CD14-positive monocyte (primary cell): ENCODE measurements around the gene RAI1. TPM values are rescaled to one million over a fixed set of nuclear protein-coding genes. Genes with fewer than 3 reads are reported as not detected.

Source experiments
- DNase-seq, 3 donors: peaks; one replicate each; pipeline ENCODE4 v3.0.0-alpha.2; 2011 to 2022
- H2AFZ ChIP-seq: 2 replicates; pipeline ENCODE4 v1.6.0; 2012; ENCODE audit warnings: mild to moderate bottlenecking, low read depth, low read length, inconsistent platforms; ENCODE audit not compliant: insufficient read depth, poor library complexity, severe bottlenecking
- H3K27ac ChIP-seq, 2 donors: 1 replicate in 1 of 2; 2 replicates in 1 of 2; pipeline ENCODE4 v1.5.1; 2012 to 2013; ENCODE audit warnings: low read length in 2 of 2, control low read depth in 1 of 2, inconsistent platforms in 1 of 2, low read depth in 1 of 2, mild to moderate bottlenecking in 1 of 2
- H3K27me3 ChIP-seq, 2 donors: one replicate each; pipeline versions ENCODE4 v1.6.0 to v1.6.1; 2011 to 2013; ENCODE audit warnings: low read length in 2 of 2; ENCODE audit not compliant: control insufficient read depth in 2 of 2, insufficient read depth in 2 of 2
- H3K36me3 ChIP-seq, 2 donors: replicated peaks in 1 of 2; 1 replicate in 1 of 2; 2 replicates in 1 of 2; pipeline versions ENCODE4 v1.5.1 to v1.6.1; 2012 to 2013; ENCODE audit warnings: low read length in 2 of 2, control low read depth in 1 of 2, inconsistent platforms in 1 of 2, mild to moderate bottlenecking in 1 of 2; ENCODE audit not compliant: insufficient read depth in 2 of 2, control insufficient read depth in 1 of 2
- H3K4me1 ChIP-seq, 2 donors: 1 replicate in 1 of 2; 2 replicates in 1 of 2; pipeline versions ENCODE4 v1.5.1 to v1.6.1; 2012 to 2013; ENCODE audit warnings: low read length in 2 of 2, control low read depth in 1 of 2, inconsistent platforms in 1 of 2, mild to moderate bottlenecking in 1 of 2, moderate library complexity in 1 of 2; ENCODE audit not compliant: insufficient read depth in 2 of 2, control insufficient read depth in 1 of 2
- H3K4me2 ChIP-seq: replicated peaks from 2 replicates; pipeline ENCODE3; 2012; ENCODE audit warnings: low read length, moderate library complexity, mild to moderate bottlenecking; ENCODE audit not compliant: poor library complexity, severe bottlenecking; ENCODE audit errors: extremely low read depth
- H3K4me3 ChIP-seq, 3 experiments: fragments of 200-600 bp in 1 of 3; sonication (generic) in 1 of 3; replicated peaks in 1 of 3; 1 replicate in 2 of 3; 2 replicates in 1 of 3; pipeline ENCODE4 v1.5.1; 2011 to 2013; ENCODE audit warnings: low read length in 3 of 3, mild to moderate bottlenecking in 3 of 3, control low read depth in 2 of 3, low read depth in 2 of 3, inconsistent platforms in 1 of 3, moderate library complexity in 1 of 3
- H3K79me2 ChIP-seq: 2 replicates; pipeline ENCODE4 v1.6.0; 2012; ENCODE audit warnings: mild to moderate bottlenecking, control low read depth, inconsistent platforms, low read length, moderate library complexity; ENCODE audit not compliant: insufficient read depth
- H3K9ac ChIP-seq: 2 replicates; pipeline ENCODE4 v1.6.0; 2017; ENCODE audit warnings: low read length, mild to moderate bottlenecking; ENCODE audit not compliant: insufficient read depth, poor library complexity, severe bottlenecking
- H3K9me3 ChIP-seq, 2 donors: replicated peaks in 1 of 2; 1 replicate in 1 of 2; 2 replicates in 1 of 2; pipeline versions ENCODE4 v1.5.1 to v1.6.1; 2012 to 2013; ENCODE audit warnings: low read length in 2 of 2, control low read depth in 1 of 2; ENCODE audit not compliant: control insufficient read depth in 1 of 2, insufficient read depth in 1 of 2
- H4K20me1 ChIP-seq: 2 replicates; pipeline ENCODE4 v1.6.0; 2012; ENCODE audit warnings: mild to moderate bottlenecking, low read length, control low read depth, moderate library complexity; ENCODE audit not compliant: insufficient read depth
- H3K27ac Mint-ChIP-seq, 7 donors: one replicate each; pipeline ENCODE4 v1.8.0; 2020; ENCODE audit warnings: mild to moderate bottlenecking in 7 of 7, mixed read lengths in 7 of 7, moderate library complexity in 6 of 7, inconsistent platforms in 2 of 7
- H3K27me3 Mint-ChIP-seq, 3 donors: one replicate each; pipeline ENCODE4 v1.8.0; 2021 to 2022; ENCODE audit warnings: low read depth in 3 of 3, mild to moderate bottlenecking in 3 of 3, mixed read lengths in 3 of 3, moderate library complexity in 3 of 3, inconsistent platforms in 1 of 3
- H3K36me3 Mint-ChIP-seq, 2 donors: one replicate each; pipeline ENCODE4 v1.8.0; 2020; ENCODE audit warnings: mixed read lengths in 2 of 2, inconsistent platforms in 1 of 2, mild to moderate bottlenecking in 1 of 2
- H3K4me1 Mint-ChIP-seq: one replicate; pipeline ENCODE4 v1.8.0; 2020; ENCODE audit warnings: mild to moderate bottlenecking, mixed read lengths
- H3K4me3 Mint-ChIP-seq, 2 donors: one replicate each; pipeline ENCODE4 v1.8.0; 2020; ENCODE audit warnings: mild to moderate bottlenecking in 2 of 2, mixed read lengths in 2 of 2, moderate library complexity in 1 of 2
- H3K9me3 Mint-ChIP-seq, 7 donors: one replicate each; pipeline ENCODE4 v1.8.0; 2020 to 2022; ENCODE audit warnings: mixed read lengths in 7 of 7, mild to moderate bottlenecking in 6 of 7, moderate library complexity in 6 of 7, inconsistent platforms in 2 of 7
- WGBS: methylation state at CpG from one replicate; pipeline ENCODE4 v1.1.5; 2013; ENCODE audit warnings: missing lambda C conversion rate; ENCODE audit not compliant: insufficient coverage; 5-methylcytosine and 5-hydroxymethylcytosine counted together
- intact Hi-C, 2 donors: fragments of 100-400 bp; cut with micrococcal nuclease; formaldehyde crosslinking; loops; one replicate each; pipeline versions ENCODE4 v1.15.0 to v1.15.1; 2023
- polyA plus RNA-seq, 3 donors: library from polyadenylated mRNA; depleted of rRNA in 1 of 3; unstranded in 2 of 3; stranded (reverse) in 1 of 3; fragments of 300-500 nt in 2 of 3; fragments of >200 nt in 1 of 3; fragmentation: Illumina TruSeq in 2 of 3; gene quantifications; 1 replicate in 2 of 3; 2 replicates in 1 of 3; pipeline ENCODE4 v1.2.3, GENCODE V29; 2012 to 2021
- TF ChIP-seq, protein P1 (sequence below): fragments of 200-600 bp; IDR thresholded peaks from one replicate; pipeline ENCODE4 v1.8.0; 2022; ENCODE audit warnings: antibody characterized with exemption, mild to moderate bottlenecking

RAI1 gene
- polyA plus RNA-seq, 3 donors = 0.89 to 4.4 (median 1.5) TPM

DNA sequence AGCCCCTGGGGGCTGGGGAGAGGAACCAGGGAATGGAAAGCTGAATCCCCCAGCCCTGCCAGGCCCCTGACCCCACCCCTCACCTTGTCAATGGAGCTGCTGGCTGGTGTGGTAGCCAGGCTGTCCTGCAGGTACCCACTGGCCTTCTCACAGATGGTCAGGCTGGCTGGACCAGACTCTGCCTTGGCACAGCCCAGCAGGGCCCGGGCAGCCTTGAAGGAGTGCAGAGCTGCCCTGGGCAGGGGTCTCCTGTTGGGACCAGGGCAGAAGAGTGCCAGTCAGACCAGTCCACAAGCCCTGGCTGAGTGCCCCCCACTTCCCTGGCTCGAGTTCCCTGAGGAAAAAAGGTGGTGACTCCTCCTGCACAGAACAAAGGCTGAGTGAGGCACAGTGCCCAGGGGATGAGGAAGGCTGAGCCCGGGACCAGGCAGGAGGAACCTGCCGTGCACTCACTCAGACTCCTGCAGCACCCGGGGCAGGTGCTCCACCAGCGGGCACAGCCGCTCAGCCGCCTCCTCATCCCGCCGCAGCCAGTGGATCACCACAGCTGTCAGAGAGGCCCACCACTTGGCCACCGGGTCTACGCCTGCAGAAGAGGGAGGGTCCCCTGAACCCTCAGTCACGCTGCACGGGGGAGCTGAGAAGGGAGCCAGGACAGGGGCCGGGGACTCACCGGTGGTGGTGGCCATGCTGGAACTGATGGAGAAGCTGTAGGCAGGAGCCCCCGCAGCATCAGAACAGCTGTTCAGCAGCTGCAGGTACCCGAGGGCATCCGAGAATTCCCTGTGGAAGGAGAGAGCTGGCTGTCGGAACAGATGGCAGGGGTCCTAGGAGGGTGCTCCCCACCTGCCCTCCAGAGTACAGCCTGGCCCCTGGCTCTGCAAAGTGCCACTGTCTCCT lies 133.2 kb downstream of the RAI1 start:
- Histone ChIP-seq H3K27ac (no peak overlapping the region), H2AFZ (no peak overlapping the region), H3K27me3 (no peaks in the 10 kb centered on the region), H3K4me1 (peaks cover 9 to 10% of the 10 kb centered on the region in 2 donors), H3K79me2 (no peaks in the 10 kb centered on the region), H3K9ac (no peak overlapping the region), H3K36me3 (peaks cover 71 to 82% of the 10 kb centered on the region in 2 donors), H3K9me3 (no peaks in the 10 kb centered on the region), H4K20me1 (peaks cover 28% of the 10 kb centered on the region), H3K4me2 (no peak overlapping the region), H3K4me3 (no peak overlapping the region)
- no peak overlapping the region for H3K4me3 Mint-ChIP-seq
- no peak overlapping the region for H3K27ac Mint-ChIP-seq
- TF ChIP-seq, protein P1, sequence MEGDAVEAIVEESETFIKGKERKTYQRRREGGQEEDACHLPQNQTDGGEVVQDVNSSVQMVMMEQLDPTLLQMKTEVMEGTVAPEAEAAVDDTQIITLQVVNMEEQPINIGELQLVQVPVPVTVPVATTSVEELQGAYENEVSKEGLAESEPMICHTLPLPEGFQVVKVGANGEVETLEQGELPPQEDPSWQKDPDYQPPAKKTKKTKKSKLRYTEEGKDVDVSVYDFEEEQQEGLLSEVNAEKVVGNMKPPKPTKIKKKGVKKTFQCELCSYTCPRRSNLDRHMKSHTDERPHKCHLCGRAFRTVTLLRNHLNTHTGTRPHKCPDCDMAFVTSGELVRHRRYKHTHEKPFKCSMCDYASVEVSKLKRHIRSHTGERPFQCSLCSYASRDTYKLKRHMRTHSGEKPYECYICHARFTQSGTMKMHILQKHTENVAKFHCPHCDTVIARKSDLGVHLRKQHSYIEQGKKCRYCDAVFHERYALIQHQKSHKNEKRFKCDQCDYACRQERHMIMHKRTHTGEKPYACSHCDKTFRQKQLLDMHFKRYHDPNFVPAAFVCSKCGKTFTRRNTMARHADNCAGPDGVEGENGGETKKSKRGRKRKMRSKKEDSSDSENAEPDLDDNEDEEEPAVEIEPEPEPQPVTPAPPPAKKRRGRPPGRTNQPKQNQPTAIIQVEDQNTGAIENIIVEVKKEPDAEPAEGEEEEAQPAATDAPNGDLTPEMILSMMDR = no peak
- H3K36me3 Mint-ChIP-seq = peaks cover 60 to 81% of the 10 kb centered on the region in 2 donors
- H3K27me3 Mint-ChIP-seq = peaks cover 0 to 3% (median 3%) of the 10 kb centered on the region in 3 donors
- WGBS = 94% methylated on average over 20 of the region's 20 CpGs
- peaks cover 17% of the 10 kb centered on the region for H3K4me1 Mint-ChIP-seq
- DNase-seq = no peak
- intact Hi-C loops = loop anchor here (5.0 to 10.0 kb wide), 2 partner anchors 210 to 223 kb away; partner anchors contain the start of genes ATPAF2 (in 1 of the 2) and GID4 (in 1 of the 2)
- peaks cover 0 to 2% (median 0%) of the 10 kb centered on the region in 7 donors for H3K9me3 Mint-ChIP-seq

DNA sequence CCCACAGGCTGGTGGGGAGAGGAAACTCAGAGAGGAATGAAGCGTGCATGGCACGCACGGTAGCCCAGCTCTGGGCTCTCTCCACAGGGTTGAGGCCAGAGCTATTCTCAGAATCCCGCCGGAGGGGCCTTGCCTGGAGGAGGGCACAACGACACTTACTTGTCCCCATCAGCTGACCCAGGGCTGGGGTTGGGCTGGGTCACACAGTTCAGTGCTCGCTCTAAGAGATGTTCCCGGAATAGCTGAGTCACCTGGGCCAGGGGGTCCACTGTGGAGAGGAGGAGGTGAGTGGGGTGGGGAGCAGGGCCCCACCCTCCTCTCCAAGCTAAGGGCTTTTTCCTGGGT lies 133.8 kb downstream of the RAI1 start:
- no peak overlapping the region for H3K4me3 ChIP-seq
- H3K4me2 ChIP-seq = no peak overlapping the region
- intact Hi-C loops = loop anchor here in 1 of 2 donors (10.0 kb wide), 1 partner anchor 210 kb away; no protein-coding TSS in a partner anchor
- peaks cover 65 to 85% of the 10 kb centered on the region in 2 donors for H3K36me3 Mint-ChIP-seq
- peaks cover 23% of the 10 kb centered on the region for H3K4me1 Mint-ChIP-seq
- TF ChIP-seq, protein P1 = no peak
- peaks cover 71 to 82% of the 10 kb centered on the region in 2 donors for H3K36me3 ChIP-seq
- no peak overlapping the region for H3K27ac ChIP-seq
- no peak overlapping the region for H3K27ac Mint-ChIP-seq
- H3K9me3 ChIP-seq = no peaks in the 10 kb centered on the region
- peaks cover 16 to 17% of the 10 kb centered on the region in 2 donors for H3K4me1 ChIP-seq
- H3K27me3 Mint-ChIP-seq = peaks cover 0 to 3% (median 3%) of the 10 kb centered on the region in 3 donors
- no peaks in the 10 kb centered on the region for H3K27me3 ChIP-seq
- H3K79me2 ChIP-seq = no peaks in the 10 kb centered on the region
- 86% methylated on average over 7 of the region's 8 CpGs for WGBS
- peaks cover 0 to 2% (median 0%) of the 10 kb centered on the region in 7 donors for H3K9me3 Mint-ChIP-seq
- no peak overlapping the region for H3K9ac ChIP-seq
- H4K20me1 ChIP-seq = peaks cover 35% of the 10 kb centered on the region
- no peak for DNase-seq
- H2AFZ ChIP-seq = no peak overlapping the region
- H3K4me3 Mint-ChIP-seq = no peak overlapping the region
